ENCODE measurements around the gene PAFAH1B1.

- TF ChIP-seq, protein P1, sequence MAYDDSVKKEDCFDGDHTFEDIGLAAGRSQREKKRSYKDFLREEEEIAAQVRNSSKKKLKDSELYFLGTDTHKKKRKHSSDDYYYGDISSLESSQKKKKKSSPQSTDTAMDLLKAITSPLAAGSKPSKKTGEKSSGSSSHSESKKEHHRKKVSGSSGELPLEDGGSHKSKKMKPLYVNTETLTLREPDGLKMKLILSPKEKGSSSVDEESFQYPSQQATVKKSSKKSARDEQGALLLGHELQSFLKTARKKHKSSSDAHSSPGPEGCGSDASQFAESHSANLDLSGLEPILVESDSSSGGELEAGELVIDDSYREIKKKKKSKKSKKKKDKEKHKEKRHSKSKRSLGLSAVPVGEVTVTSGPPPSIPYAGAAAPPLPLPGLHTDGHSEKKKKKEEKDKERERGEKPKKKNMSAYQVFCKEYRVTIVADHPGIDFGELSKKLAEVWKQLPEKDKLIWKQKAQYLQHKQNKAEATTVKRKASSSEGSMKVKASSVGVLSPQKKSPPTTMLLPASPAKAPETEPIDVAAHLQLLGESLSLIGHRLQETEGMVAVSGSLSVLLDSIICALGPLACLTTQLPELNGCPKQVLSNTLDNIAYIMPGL (CRISPR knock-in tag; IDR thresholded peaks at IDR 0.05), result no peak
- TF ChIP-seq NFATC4 (CRISPR knock-in tag; IDR thresholded peaks at IDR 0.05) (no peak), CTCF (IDR thresholded peaks at IDR 0.05) (no peak)
Measured at GRCh38 chr17:2691069-2691871, 97.8 kb downstream of the PAFAH1B1 start.

Measured in WTC11 (cell line).